K562 (cell line): ENCODE measurements around the gene OR5A2.

Experiments
- CBX1 ChIP-seq: sonication (generic); IDR thresholded peaks from 2 replicates; pipeline ENCODE4 v1.6.1; 2016; ENCODE audit warnings: antibody characterized with exemption, low read depth, mild to moderate bottlenecking
- HDAC2 ChIP-seq: fragments of 450-650 bp; IDR thresholded peaks from 2 replicates; pipeline ENCODE4 v1.6.1; 2016; ENCODE audit warnings: mild to moderate bottlenecking
- PCBP2 ChIP-seq: fragments of 200-400 bp; formaldehyde crosslinking; IDR thresholded peaks from 2 replicates; pipeline ENCODE4 v1.6.1; 2018; ENCODE audit warnings: low read length, low read depth, mild to moderate bottlenecking, moderate library complexity; ENCODE audit not compliant: poor library complexity, severe bottlenecking
- SP2 ChIP-seq: IDR thresholded peaks from 2 replicates; pipeline ENCODE4 v1.6.1; 2011; ENCODE audit warnings: mild to moderate bottlenecking, low read depth, low read length, moderate library complexity; ENCODE audit not compliant: poor library complexity, severe bottlenecking; ENCODE audit errors: extremely low read depth
- TAL1 ChIP-seq: fragments of 450-650 bp; IDR thresholded peaks from 2 replicates; pipeline ENCODE4 v1.6.1; 2016; ENCODE audit warnings: mild to moderate bottlenecking
- ZNF212 ChIP-seq: fragments of 450-650 bp; formaldehyde crosslinking; IDR thresholded peaks from 2 replicates; pipeline ENCODE4 v1.4.0; 2020; ENCODE audit warnings: mild to moderate bottlenecking
- ZNF224 ChIP-seq: sonication (generic); formaldehyde crosslinking; IDR thresholded peaks from 2 replicates; pipeline ENCODE4 v1.8.0; 2022; ENCODE audit warnings: mild to moderate bottlenecking, missing genetic modification reagents
- TF ChIP-seq, protein P1 (sequence below), 3 experiments: IDR thresholded peaks in 2 of 3; conservative IDR thresholded peaks in 1 of 3; 2 replicates each; pipeline ENCODE4 v1.5.1; 2011 to 2012; ENCODE audit warnings: low read length in 3 of 3, mild to moderate bottlenecking in 3 of 3, control low read depth in 2 of 3, improper control_type of control experiment in 1 of 3, inconsistent platforms in 1 of 3, low read depth in 1 of 3, mixed read lengths in 1 of 3, moderate library complexity in 1 of 3; ENCODE audit not compliant: insufficient read depth in 2 of 3
- TF ChIP-seq, protein P2 (sequence below), 2 experiments: fragments of 450-650 bp; IDR thresholded peaks; 2 replicates each; pipeline ENCODE4 v1.6.1; 2016; ENCODE audit warnings: mild to moderate bottlenecking in 2 of 2, borderline replicate concordance in 1 of 2, low read depth in 1 of 2, moderate library complexity in 1 of 2
- TF ChIP-seq, protein P3 (sequence below): fragments of 150-350 bp; conservative IDR thresholded peaks from 2 replicates; pipeline ENCODE4 v1.6.1; 2014; ENCODE audit warnings: low read length
- TF ChIP-seq, protein P4 (sequence below): sonication (generic); formaldehyde crosslinking; IDR thresholded peaks from 2 replicates; pipeline ENCODE4 v1.8.1; 2023; ENCODE audit warnings: mild to moderate bottlenecking, missing genetic modification reagents
- TF ChIP-seq, protein P5 (sequence below): sonication (generic); formaldehyde crosslinking; IDR thresholded peaks from 2 replicates; pipeline ENCODE4 v1.8.1; 2023; ENCODE audit warnings: mild to moderate bottlenecking, missing genetic modification reagents, moderate library complexity

DNA sequence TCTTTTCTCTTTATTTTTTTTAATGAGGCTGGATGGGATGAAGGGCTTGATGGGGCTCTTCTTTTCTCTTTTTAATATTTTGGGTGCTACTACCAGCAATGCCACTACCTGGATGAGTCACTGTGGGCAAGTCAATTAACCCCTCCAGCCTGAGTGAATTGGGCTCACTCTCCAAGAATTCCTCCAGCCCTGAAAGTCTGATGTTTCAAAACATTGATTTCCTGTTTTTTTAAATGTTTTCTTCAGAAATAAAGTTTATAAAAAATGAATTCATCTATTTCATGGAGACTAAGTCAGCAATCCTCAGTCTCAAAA lies 812 bp upstream of the OR5A2 start:
- TF ChIP-seq, protein P1, sequence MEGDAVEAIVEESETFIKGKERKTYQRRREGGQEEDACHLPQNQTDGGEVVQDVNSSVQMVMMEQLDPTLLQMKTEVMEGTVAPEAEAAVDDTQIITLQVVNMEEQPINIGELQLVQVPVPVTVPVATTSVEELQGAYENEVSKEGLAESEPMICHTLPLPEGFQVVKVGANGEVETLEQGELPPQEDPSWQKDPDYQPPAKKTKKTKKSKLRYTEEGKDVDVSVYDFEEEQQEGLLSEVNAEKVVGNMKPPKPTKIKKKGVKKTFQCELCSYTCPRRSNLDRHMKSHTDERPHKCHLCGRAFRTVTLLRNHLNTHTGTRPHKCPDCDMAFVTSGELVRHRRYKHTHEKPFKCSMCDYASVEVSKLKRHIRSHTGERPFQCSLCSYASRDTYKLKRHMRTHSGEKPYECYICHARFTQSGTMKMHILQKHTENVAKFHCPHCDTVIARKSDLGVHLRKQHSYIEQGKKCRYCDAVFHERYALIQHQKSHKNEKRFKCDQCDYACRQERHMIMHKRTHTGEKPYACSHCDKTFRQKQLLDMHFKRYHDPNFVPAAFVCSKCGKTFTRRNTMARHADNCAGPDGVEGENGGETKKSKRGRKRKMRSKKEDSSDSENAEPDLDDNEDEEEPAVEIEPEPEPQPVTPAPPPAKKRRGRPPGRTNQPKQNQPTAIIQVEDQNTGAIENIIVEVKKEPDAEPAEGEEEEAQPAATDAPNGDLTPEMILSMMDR (IDR thresholded peaks at IDR 0.05 in 2 of 3, conservative IDR thresholded peaks at IDR 0.05 in 1 of 3; ENCODE audit: insufficient read depth in 2 of 3, low read depth in 1 of 3, low read length in 3 of 3): no peak
- TF ChIP-seq PCBP2 (no peak), TAL1 (no peak), ZNF212 (CRISPR knock-in tag) (no peak), HDAC2 (no peak), CBX1 (no peak), SP2 (no peak), ZNF224 (CRISPR knock-in tag) (no peak)
- TF ChIP-seq, protein P2, sequence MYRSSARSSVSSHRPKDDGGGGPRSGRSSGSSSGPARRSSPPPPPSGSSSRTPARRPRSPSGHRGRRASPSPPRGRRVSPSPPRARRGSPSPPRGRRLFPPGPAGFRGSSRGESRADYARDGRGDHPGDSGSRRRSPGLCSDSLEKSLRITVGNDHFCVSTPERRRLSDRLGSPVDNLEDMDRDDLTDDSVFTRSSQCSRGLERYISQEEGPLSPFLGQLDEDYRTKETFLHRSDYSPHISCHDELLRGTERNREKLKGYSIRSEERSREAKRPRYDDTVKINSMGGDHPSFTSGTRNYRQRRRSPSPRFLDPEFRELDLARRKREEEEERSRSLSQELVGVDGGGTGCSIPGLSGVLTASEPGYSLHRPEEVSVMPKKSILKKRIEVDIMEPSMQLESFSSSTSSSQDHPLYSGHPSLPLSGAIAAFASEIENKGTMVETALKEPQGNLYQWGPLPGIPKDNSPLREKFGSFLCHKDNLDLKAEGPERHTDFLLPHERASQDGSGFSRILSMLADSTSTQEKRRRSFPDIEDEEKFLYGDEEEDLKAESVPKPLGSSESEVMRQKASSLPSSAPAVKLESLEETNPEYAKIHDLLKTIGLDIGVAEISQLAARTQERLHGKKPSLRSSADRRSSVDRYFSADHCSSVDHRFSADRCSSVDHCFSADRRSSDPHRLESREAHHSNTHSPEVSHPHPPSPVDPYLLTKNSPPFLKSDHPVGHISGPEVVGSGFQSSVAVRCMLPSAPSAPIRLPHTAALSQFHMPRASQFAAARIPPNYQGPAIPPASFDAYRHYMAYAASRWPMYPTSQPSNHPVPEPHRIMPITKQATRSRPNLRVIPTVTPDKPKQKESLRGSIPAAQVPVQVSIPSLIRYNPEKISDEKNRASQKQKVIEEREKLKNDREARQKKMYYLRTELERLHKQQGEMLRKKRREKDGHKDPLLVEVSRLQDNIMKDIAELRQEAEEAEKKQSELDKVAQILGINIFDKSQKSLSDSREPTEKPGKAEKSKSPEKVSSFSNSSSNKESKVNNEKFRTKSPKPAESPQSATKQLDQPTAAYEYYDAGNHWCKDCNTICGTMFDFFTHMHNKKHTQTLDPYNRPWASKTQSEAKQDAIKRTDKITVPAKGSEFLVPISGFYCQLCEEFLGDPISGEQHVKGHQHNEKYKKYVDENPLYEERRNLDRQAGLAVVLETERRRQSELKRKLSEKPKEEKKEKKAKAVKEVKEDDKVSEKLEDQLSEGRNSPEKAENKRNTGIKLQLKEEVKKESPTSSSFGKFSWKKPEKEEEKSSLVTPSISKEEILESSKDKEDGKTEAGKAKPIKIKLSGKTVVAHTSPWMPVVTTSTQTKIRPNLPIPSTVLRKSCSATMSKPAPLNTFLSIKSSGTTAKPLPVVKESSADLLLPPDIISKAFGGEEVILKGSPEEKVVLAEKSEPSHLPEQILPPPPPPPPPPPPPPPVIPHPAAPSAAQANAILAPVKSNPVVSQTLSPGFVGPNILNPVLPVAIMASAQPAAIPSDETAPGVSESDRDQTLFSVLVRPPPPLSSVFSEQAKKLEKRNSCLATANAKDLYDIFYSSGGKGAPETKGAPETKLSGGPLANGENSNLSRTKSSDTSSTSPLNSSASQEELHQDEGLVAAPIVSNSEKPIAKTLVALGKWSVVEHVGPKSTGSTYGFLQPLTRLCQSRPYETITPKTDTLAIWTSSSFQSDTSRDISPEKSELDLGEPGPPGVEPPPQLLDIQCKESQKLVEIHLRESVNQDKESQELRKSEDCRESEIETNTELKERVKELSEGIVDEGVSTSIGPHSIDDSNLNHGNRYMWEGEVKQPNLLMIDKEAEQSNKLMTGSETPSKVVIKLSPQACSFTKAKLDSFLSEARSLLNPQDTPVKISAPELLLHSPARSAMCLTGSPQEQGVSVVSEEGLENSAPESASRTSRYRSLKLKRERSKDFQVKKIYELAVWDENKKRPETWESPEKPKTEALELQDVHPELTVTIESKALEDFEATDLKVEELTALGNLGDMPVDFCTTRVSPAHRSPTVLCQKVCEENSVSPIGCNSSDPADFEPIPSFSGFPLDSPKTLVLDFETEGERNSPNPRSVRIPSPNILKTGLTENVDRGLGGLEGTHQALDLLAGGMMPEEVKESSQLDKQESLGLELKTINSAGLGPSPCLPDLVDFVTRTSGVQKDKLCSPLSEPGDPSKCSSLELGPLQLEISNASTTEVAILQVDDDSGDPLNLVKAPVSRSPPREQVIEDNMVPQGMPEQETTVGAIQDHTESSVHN (IDR thresholded peaks at IDR 0.05; ENCODE audit: borderline replicate concordance in 1 of 2, low read depth in 1 of 2): no peak
- TF ChIP-seq, protein P3, sequence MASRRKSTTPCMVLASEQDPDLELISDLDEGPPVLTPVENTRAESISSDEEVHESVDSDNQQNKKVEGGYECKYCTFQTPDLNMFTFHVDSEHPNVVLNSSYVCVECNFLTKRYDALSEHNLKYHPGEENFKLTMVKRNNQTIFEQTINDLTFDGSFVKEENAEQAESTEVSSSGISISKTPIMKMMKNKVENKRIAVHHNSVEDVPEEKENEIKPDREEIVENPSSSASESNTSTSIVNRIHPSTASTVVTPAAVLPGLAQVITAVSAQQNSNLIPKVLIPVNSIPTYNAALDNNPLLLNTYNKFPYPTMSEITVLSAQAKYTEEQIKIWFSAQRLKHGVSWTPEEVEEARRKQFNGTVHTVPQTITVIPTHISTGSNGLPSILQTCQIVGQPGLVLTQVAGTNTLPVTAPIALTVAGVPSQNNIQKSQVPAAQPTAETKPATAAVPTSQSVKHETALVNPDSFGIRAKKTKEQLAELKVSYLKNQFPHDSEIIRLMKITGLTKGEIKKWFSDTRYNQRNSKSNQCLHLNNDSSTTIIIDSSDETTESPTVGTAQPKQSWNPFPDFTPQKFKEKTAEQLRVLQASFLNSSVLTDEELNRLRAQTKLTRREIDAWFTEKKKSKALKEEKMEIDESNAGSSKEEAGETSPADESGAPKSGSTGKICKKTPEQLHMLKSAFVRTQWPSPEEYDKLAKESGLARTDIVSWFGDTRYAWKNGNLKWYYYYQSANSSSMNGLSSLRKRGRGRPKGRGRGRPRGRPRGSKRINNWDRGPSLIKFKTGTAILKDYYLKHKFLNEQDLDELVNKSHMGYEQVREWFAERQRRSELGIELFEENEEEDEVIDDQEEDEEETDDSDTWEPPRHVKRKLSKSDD: no peak
- TF ChIP-seq, protein P4, sequence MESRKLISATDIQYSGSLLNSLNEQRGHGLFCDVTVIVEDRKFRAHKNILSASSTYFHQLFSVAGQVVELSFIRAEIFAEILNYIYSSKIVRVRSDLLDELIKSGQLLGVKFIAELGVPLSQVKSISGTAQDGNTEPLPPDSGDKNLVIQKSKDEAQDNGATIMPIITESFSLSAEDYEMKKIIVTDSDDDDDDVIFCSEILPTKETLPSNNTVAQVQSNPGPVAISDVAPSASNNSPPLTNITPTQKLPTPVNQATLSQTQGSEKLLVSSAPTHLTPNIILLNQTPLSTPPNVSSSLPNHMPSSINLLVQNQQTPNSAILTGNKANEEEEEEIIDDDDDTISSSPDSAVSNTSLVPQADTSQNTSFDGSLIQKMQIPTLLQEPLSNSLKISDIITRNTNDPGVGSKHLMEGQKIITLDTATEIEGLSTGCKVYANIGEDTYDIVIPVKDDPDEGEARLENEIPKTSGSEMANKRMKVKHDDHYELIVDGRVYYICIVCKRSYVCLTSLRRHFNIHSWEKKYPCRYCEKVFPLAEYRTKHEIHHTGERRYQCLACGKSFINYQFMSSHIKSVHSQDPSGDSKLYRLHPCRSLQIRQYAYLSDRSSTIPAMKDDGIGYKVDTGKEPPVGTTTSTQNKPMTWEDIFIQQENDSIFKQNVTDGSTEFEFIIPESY (CRISPR knock-in tag): no peak
- TF ChIP-seq, protein P5, sequence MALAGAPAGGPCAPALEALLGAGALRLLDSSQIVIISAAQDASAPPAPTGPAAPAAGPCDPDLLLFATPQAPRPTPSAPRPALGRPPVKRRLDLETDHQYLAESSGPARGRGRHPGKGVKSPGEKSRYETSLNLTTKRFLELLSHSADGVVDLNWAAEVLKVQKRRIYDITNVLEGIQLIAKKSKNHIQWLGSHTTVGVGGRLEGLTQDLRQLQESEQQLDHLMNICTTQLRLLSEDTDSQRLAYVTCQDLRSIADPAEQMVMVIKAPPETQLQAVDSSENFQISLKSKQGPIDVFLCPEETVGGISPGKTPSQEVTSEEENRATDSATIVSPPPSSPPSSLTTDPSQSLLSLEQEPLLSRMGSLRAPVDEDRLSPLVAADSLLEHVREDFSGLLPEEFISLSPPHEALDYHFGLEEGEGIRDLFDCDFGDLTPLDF: no peak
